Astrocyte (in vitro differentiated cells and primary cell): Measurements from ENCODE around the gene ADGRB3. TPM values are rescaled to one million over a fixed set of nuclear protein-coding genes. Genes with fewer than 3 reads are reported as not detected.

ENCODE experiments used
- DNase-seq: peaks from one replicate; pipeline ENCODE4 v3.0.0-alpha.2; 2010; ENCODE audit warnings: low read depth
- FAIRE-seq: peaks from 2 replicates; lab custom pipeline; 2011; peaks lifted over from hg19 to GRCh38; lab: Jason Lieb, UNC
- H2AFZ ChIP-seq: 2 replicates; pipeline ENCODE4 v1.6.0; 2012; ENCODE audit warnings: low read depth, low read length, inconsistent platforms
- H3K27ac ChIP-seq: 2 replicates; pipeline ENCODE4 v1.5.1; 2011; ENCODE audit warnings: low read depth, low read length, inconsistent platforms
- H3K27me3 ChIP-seq: 2 replicates; pipeline ENCODE4 v1.6.0; 2011; ENCODE audit warnings: low read length, inconsistent platforms; ENCODE audit not compliant: insufficient read depth
- H3K36me3 ChIP-seq: 2 replicates; pipeline ENCODE4 v1.5.1; 2011; ENCODE audit warnings: low read length, inconsistent platforms; ENCODE audit not compliant: insufficient read depth
- H3K4me1 ChIP-seq: 2 replicates; pipeline ENCODE4 v1.5.1; 2011; ENCODE audit warnings: low read length, inconsistent platforms; ENCODE audit not compliant: insufficient read depth
- H3K4me2 ChIP-seq: 2 replicates; pipeline ENCODE4 v1.6.0; 2012; ENCODE audit warnings: low read length, inconsistent platforms
- H3K4me3 ChIP-seq: 2 replicates; pipeline ENCODE4 v1.5.1; 2011; ENCODE audit warnings: low read depth, mild to moderate bottlenecking, low read length, inconsistent platforms; ENCODE audit not compliant: insufficient read depth
- H3K79me2 ChIP-seq: 2 replicates; pipeline ENCODE4 v1.6.0; 2012; ENCODE audit warnings: mild to moderate bottlenecking, low read length, inconsistent platforms; ENCODE audit not compliant: insufficient read depth
- H3K9ac ChIP-seq: 2 replicates; pipeline ENCODE4 v1.6.0; 2012; ENCODE audit warnings: mild to moderate bottlenecking, low read length, inconsistent platforms
- H3K9me3 ChIP-seq: 2 replicates; pipeline ENCODE4 v1.5.1; 2012; ENCODE audit warnings: low read depth, mild to moderate bottlenecking, low read length, inconsistent platforms; ENCODE audit not compliant: insufficient read depth
- H4K20me1 ChIP-seq: 2 replicates; pipeline ENCODE4 v1.6.0; 2012; ENCODE audit warnings: low read length, inconsistent platforms; ENCODE audit not compliant: insufficient read depth
- H3K27ac Mint-ChIP-seq: one replicate; pipeline ENCODE4 v1.8.0; 2021; ENCODE audit warnings: mild to moderate bottlenecking, mixed read lengths; ENCODE audit not compliant: unreplicated experiment
- H3K27me3 Mint-ChIP-seq: one replicate; pipeline ENCODE4 v1.8.0; 2021; ENCODE audit warnings: low read depth, mixed read lengths; ENCODE audit not compliant: unreplicated experiment
- H3K36me3 Mint-ChIP-seq: one replicate; pipeline ENCODE4 v1.8.0; 2021; ENCODE audit warnings: low read depth, mixed read lengths; ENCODE audit not compliant: unreplicated experiment
- H3K4me1 Mint-ChIP-seq: one replicate; pipeline ENCODE4 v1.8.0; 2021; ENCODE audit warnings: low read depth, mixed read lengths; ENCODE audit not compliant: unreplicated experiment
- H3K4me3 Mint-ChIP-seq: one replicate; pipeline ENCODE4 v1.8.0; 2021; ENCODE audit warnings: mild to moderate bottlenecking, moderate library complexity, mixed read lengths; ENCODE audit not compliant: unreplicated experiment
- H3K9me3 Mint-ChIP-seq: one replicate; pipeline ENCODE4 v1.8.0; 2021; ENCODE audit warnings: mild to moderate bottlenecking, mixed read lengths; ENCODE audit not compliant: unreplicated experiment
- CTCF ChIP-seq: IDR thresholded peaks from 2 replicates; pipeline ENCODE4 v1.5.1; 2011; ENCODE audit warnings: low read depth, mild to moderate bottlenecking, inconsistent platforms, low read length, moderate library complexity; ENCODE audit not compliant: insufficient read depth
- EZH2 ChIP-seq: IDR thresholded peaks from 2 replicates; pipeline ENCODE4 v1.6.1; 2012; ENCODE audit warnings: mild to moderate bottlenecking, low read length, inconsistent platforms; ENCODE audit not compliant: insufficient read depth
- total RNA-seq: library from RNA; stranded (reverse); gene quantifications from 2 replicates; pipeline ENCODE4 v1.2.1, GENCODE V29; 2021

Gene ADGRB3
- total RNA-seq, 1 donor from 2014 or later = 0.77 TPM

DNA sequence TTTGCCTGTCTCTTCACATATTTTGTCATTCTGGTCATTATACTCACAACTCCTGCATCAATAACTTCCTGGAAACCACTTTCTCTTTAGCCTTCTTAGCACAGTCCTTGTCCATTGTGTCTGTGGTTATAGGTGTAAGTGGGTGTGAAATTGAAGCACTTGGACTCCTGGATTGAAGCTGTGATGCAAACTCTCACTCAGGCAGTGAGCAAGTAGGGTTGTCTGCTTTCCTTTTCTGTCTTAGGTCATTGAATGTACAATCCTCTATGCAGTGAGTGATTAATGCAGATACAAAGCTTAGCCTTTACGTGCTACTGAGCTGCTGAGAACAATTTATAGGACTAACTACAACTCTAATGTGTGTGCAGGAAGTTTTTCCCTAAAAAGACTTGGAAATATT is 54.8 kb downstream of the ADGRB3 start:
- Mint-ChIP-seq H3K36me3 (no peaks in the 10 kb centered on the region), H3K27ac (no peak overlapping the region), H3K4me1 (no peaks in the 10 kb centered on the region), H3K27me3 (no peaks in the 10 kb centered on the region), H3K9me3 (no peaks in the 10 kb centered on the region), H3K4me3 (no peak overlapping the region)
- TF ChIP-seq CTCF = no peak
- FAIRE-seq = no peak
- Histone ChIP-seq H4K20me1 (no peaks in the 10 kb centered on the region), H3K4me3 (no peak overlapping the region), H3K4me1 (no peaks in the 10 kb centered on the region), H2AFZ (no peak overlapping the region), H3K79me2 (no peaks in the 10 kb centered on the region), H3K27me3 (no peaks in the 10 kb centered on the region), H3K27ac (no peak overlapping the region), H3K9ac (no peak overlapping the region), H3K9me3 (no peaks in the 10 kb centered on the region), H3K36me3 (no peaks in the 10 kb centered on the region), H3K4me2 (no peak overlapping the region)
- no peak for DNase-seq

GRCh38 chr6:68691120-68691519 is 56.0 kb downstream of the ADGRB3 start:
- Mint-ChIP-seq H3K4me1 (no peaks in the 10 kb centered on the region), H3K36me3 (no peaks in the 10 kb centered on the region), H3K9me3 (no peaks in the 10 kb centered on the region), H3K27ac (no peak overlapping the region), H3K27me3 (no peaks in the 10 kb centered on the region), H3K4me3 (no peak overlapping the region)
- H3K27me3 ChIP-seq = no peaks in the 10 kb centered on the region
- TF ChIP-seq CTCF = no peak
- TF ChIP-seq EZH2 = no peak
- H3K9ac ChIP-seq = no peak overlapping the region
- DNase-seq (no peak), FAIRE-seq (no peak)
- H3K79me2 ChIP-seq = no peaks in the 10 kb centered on the region
- no peaks in the 10 kb centered on the region for H3K36me3 ChIP-seq
- H3K4me3 ChIP-seq = no peak overlapping the region
- no peak overlapping the region for H3K27ac ChIP-seq
- no peaks in the 10 kb centered on the region for H4K20me1 ChIP-seq
- no peaks in the 10 kb centered on the region for H3K9me3 ChIP-seq
- no peaks in the 10 kb centered on the region for H3K4me1 ChIP-seq
- no peak overlapping the region for H3K4me2 ChIP-seq
- no peak overlapping the region for H2AFZ ChIP-seq

GRCh38 chr6:68693271-68693670 is 58.2 kb downstream of the ADGRB3 start:
- Histone ChIP-seq H3K27ac (no peak overlapping the region), H3K9ac (no peak overlapping the region), H3K4me2 (no peak overlapping the region), H3K27me3 (no peaks in the 10 kb centered on the region), H3K4me3 (no peak overlapping the region), H3K36me3 (no peaks in the 10 kb centered on the region), H2AFZ (no peak overlapping the region), H3K9me3 (no peaks in the 10 kb centered on the region), H3K4me1 (no peaks in the 10 kb centered on the region), H4K20me1 (no peaks in the 10 kb centered on the region), H3K79me2 (no peaks in the 10 kb centered on the region)
- H3K27me3 Mint-ChIP-seq = no peaks in the 10 kb centered on the region
- no peaks in the 10 kb centered on the region for H3K4me1 Mint-ChIP-seq
- H3K4me3 Mint-ChIP-seq = no peak overlapping the region
- no peaks in the 10 kb centered on the region for H3K9me3 Mint-ChIP-seq
- FAIRE-seq (no peak), DNase-seq (no peak)
- H3K36me3 Mint-ChIP-seq = no peaks in the 10 kb centered on the region
- H3K27ac Mint-ChIP-seq = no peak overlapping the region
- no peak for TF ChIP-seq CTCF
- no peak for TF ChIP-seq EZH2
